ENCODE data around the gene MOCS1.
A peak's percentile ranks its signal among the peaks of the same experiment; 100 is the strongest.

Gene MOCS1

DNA sequence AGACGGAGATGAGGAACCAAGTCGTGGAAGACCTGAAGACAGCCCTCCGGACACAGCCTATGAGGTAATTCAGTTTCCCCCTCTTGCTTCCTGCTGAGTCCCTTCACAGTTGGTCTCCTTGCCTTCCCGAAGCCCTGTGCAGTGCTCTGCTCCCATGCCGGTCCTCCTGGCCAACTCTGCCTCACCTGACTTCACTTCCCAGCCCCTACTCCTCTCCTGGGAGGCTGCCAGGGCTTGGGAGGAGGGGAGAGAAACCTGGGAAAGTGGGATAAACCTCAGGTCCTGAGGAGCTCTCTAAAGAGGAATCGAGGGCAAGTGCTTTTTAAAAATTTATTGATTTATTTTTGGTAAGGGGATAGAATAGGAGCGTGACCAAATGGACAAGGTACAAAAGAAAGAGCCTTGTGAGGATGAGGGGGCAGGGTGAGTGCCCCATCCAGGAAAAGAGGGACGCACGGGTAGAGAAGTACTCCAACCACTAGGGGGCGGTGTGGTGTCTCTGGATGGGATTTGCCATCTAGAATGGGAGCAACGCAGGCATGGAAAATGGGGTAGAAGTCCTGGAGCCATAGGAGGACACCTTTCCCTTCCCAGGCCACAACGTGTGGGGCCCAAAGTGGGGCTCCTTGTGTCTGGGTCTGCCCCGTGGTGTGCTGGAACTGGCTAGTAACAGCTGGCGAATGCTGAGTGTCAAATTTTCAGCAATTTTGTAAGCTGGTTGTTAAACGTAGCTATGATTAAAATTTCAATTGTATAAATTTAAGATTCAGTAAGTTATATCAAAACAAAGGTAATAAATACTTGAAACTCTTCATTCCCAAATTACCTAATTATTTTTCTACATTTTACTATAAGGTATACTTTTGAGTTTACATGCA is 69.0 kb downstream of the MOCS1 start:
- peak; percentile 88 for DNase-seq

GRCh38 chr6:39861663-39862062 is 72.6 kb downstream of the MOCS1 start:
- no peak for DNase-seq

- no peak for DNase-seq
Measured at GRCh38 chr6:39859025-39859424, 75.2 kb downstream of the MOCS1 start.

DNA sequence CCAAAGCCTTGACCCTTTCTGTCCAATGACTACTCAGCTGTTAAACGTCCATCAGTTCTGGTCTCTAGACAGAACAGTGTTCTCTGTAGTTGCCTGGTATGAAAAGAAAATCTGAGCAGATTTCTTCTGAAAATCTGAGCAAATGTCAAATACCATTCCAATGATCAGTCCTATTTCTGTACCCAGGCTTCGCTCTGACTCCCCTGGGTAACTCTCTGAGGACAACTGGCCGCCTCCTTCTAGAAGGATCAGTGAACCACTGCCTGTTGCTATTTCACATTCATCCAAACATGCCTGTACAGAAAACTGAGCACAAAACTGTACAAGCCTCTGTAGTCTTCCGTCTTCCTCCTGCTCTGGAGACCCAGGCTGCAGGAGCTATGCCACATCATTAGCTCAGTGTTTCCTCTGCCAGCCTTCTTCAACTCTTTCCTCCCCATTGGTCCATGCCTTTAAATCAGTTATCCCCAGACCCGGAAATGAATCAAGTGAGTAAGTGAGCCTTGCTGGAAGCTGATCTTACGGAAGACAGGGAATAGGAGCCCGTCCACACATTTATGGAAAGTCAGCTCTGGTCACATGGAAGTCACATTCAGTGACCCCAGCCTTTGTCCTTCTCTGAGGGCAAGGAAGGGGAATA is 78.8 kb downstream of the MOCS1 start:
- DNase-seq: no peak
